ENCODE results near the gene NEURL1.

Gene NEURL1

GRCh38 chr10:103609231-103610082, 116.0 kb downstream of the NEURL1 start:
- DNase-seq (ENCODE audit: low spot score), result no peak

- no peak for DNase-seq (ENCODE audit: low spot score)
Measured at GRCh38 chr10:103610083-103610472, 116.6 kb downstream of the NEURL1 start.

GRCh38 chr10:103610921-103611511, 117.5 kb downstream of the NEURL1 start:
- DNase-seq (ENCODE audit: low spot score), result no peak

GRCh38 chr10:103612462-103613365, 119.2 kb downstream of the NEURL1 start:
- DNase-seq (ENCODE audit: low spot score), result no peak

GRCh38 chr10:103613616-103614015, 120.1 kb downstream of the NEURL1 start:
- DNase-seq (ENCODE audit: low spot score), result no peak

GRCh38 chr10:103614306-103615158, 121.0 kb downstream of the NEURL1 start:
- no peak for DNase-seq (ENCODE audit: low spot score)

- no peak for DNase-seq (ENCODE audit: low spot score)
Measured at GRCh38 chr10:103616705-103617601, 123.4 kb downstream of the NEURL1 start.

GRCh38 chr10:103617602-103618385, 124.3 kb downstream of the NEURL1 start:
- DNase-seq (ENCODE audit: low spot score), result no peak

- DNase-seq (ENCODE audit: low spot score), result no peak
Measured at GRCh38 chr10:103618575-103619423, 125.3 kb downstream of the NEURL1 start.

GRCh38 chr10:103619424-103620351, 126.2 kb downstream of the NEURL1 start:
- DNase-seq (ENCODE audit: low spot score), result no peak

- DNase-seq (ENCODE audit: low spot score), result no peak
Measured at GRCh38 chr10:103620352-103620740, 126.8 kb downstream of the NEURL1 start.

- no peak for DNase-seq (ENCODE audit: low spot score)
Measured at GRCh38 chr10:103620891-103621782, 127.6 kb downstream of the NEURL1 start.

- DNase-seq (ENCODE audit: low spot score), result no peak
Measured at GRCh38 chr10:103621783-103622125, 128.2 kb downstream of the NEURL1 start.

- no peak for DNase-seq (ENCODE audit: low spot score)
Measured at GRCh38 chr10:103622286-103622685, 128.8 kb downstream of the NEURL1 start.

GRCh38 chr10:103622935-103623574, 129.6 kb downstream of the NEURL1 start:
- no peak for DNase-seq (ENCODE audit: low spot score)

- no peak for DNase-seq (ENCODE audit: low spot score)
Measured at GRCh38 chr10:103626178-103626577, 132.7 kb downstream of the NEURL1 start.
